Neural cell (in vitro differentiated cells): Measurements from ENCODE around the gene PBX4.

Experiments
- CTCF ChIP-seq: fragments of 450-650 bp; IDR thresholded peaks from 2 replicates; pipeline ENCODE4 v1.5.1; 2014; ENCODE audit warnings: antibody characterized with exemption, mild to moderate bottlenecking, moderate library complexity; ENCODE audit not compliant: poor library complexity, severe bottlenecking
- TAF1 ChIP-seq: IDR thresholded peaks from 2 replicates; pipeline ENCODE4 v1.6.1; 2012; ENCODE audit warnings: low read depth

GRCh38 chr19:19630426-19630825, 11.9 kb upstream of the PBX4 start:
- TF ChIP-seq TAF1 (no peak), CTCF (no peak)
